ENCODE measurements around the gene CIBAR2. TPM values are rescaled to one million over a fixed set of nuclear protein-coding genes. Genes with fewer than 3 reads are reported as not detected.
"Not testable (repeated sequence)": the region's sequence is repeated elsewhere in the genome, so short reads cannot be mapped to it uniquely, and the experiment has no call there.

CIBAR2 gene
- total RNA-seq, 1 experiment from 2014 or later: not detected

DNA sequence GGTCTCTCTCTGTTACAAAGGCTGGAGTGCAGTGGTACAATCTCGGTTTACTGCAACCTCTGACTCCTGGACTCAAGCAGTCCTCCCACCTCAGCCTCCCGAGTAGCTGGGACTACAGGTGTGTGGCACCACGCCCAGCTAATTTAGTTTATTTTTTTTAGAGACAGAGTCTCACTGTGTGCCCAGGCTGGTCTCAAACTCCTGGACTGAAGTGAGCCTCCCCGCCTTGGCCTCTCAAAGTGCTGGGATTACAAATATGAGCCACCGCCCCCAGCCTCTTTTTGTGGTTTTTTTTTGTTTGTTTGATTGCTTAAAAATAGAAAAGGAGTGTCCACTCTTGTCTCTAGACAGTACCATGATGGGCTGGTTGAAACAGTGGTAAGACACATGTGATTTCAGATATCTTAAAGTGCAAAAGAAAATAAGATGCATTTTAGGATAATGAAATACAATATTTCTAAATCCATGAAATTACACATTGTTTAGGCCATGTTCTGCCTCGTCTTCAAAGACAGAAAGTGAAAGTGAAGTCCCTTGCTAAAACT is 57.3 kb downstream of the CIBAR2 start:
- Histone ChIP-seq H3K79me2 (ENCODE audit: insufficient read depth, low read length) (no peaks in the 10 kb centered on the region), H3K23me2 (ENCODE audit: insufficient read length, low read depth, low read length, poor library complexity, severe bottlenecking) (no peaks in the 10 kb centered on the region), H4K91ac (ENCODE audit: insufficient read length, low read depth, low read length) (no peak overlapping the region), H4K5ac (ENCODE audit: insufficient read length, low read depth, low read length) (no peak overlapping the region), H2AFZ (ENCODE audit: low read length) (no peak overlapping the region), H4K8ac (replicated peaks; ENCODE audit: insufficient read length, low read depth, low read length) (no peak overlapping the region), H2BK5ac (ENCODE audit: insufficient read length, low read length) (no peak overlapping the region), H3K56ac (ENCODE audit: insufficient read length, low read depth, low read length) (no peak overlapping the region), H2BK15ac (ENCODE audit: low read depth, low read length) (no peak overlapping the region), H3K79me1 (ENCODE audit: insufficient read depth, low read depth, low read length, poor library complexity, severe bottlenecking) (no peaks in the 10 kb centered on the region), H3K4me2 (ENCODE audit: insufficient read depth, insufficient read length, low read length) (no peak overlapping the region), H3K18ac (ENCODE audit: insufficient read length, low read depth, low read length) (no peak overlapping the region), H2BK120ac (ENCODE audit: low read depth, low read length, poor library complexity, severe bottlenecking) (no peak overlapping the region), H3K27me3 (ENCODE audit: insufficient read depth, low read length) (no peaks in the 10 kb centered on the region), H3K4ac (ENCODE audit: low read depth, low read length) (no peak overlapping the region), H2AK5ac (ENCODE audit: insufficient read length, low read length) (no peak overlapping the region), H3K9me3 (ENCODE audit: control insufficient read depth, low read depth, low read length) (no peaks in the 10 kb centered on the region), H3K23ac (ENCODE audit: insufficient read length, low read depth, low read length) (no peak overlapping the region), H3T11ph (ENCODE audit: low read length) (no peak overlapping the region), H2BK20ac (ENCODE audit: low read depth, low read length, poor library complexity, severe bottlenecking) (no peak overlapping the region), H3K9ac (ENCODE audit: extremely low read depth, insufficient read length, low read length) (no peak overlapping the region), H3K4me1 (ENCODE audit: insufficient read depth, low read length) (no peaks in the 10 kb centered on the region), H3K27ac (ENCODE audit: insufficient read length, low read depth, low read length) (no peak overlapping the region), H3K14ac (ENCODE audit: insufficient read depth, low read length) (no peak overlapping the region), H4K20me1 (ENCODE audit: control insufficient read depth, insufficient read depth, insufficient read length) (no peaks in the 10 kb centered on the region), H2BK12ac (ENCODE audit: insufficient read length, low read depth, low read length) (no peak overlapping the region)
- Mint-ChIP-seq H3K9me3 (no peaks in the 10 kb centered on the region), H3K36me3 (ENCODE audit: insufficient read depth in 1 of 3, low read depth in 3 of 3) (no peaks in the 10 kb centered on the region; a peak in 1 of 7 replicates), H3K27ac (no peak overlapping the region), H3K4me1 (peaks cover 11 to 22% of the 10 kb centered on the region in 2 experiments), H3K27me3 (ENCODE audit: low read depth) (peaks cover 19% of the 10 kb centered on the region), H3K4me3 (no peak overlapping the region)
- TF ChIP-seq, protein P1, sequence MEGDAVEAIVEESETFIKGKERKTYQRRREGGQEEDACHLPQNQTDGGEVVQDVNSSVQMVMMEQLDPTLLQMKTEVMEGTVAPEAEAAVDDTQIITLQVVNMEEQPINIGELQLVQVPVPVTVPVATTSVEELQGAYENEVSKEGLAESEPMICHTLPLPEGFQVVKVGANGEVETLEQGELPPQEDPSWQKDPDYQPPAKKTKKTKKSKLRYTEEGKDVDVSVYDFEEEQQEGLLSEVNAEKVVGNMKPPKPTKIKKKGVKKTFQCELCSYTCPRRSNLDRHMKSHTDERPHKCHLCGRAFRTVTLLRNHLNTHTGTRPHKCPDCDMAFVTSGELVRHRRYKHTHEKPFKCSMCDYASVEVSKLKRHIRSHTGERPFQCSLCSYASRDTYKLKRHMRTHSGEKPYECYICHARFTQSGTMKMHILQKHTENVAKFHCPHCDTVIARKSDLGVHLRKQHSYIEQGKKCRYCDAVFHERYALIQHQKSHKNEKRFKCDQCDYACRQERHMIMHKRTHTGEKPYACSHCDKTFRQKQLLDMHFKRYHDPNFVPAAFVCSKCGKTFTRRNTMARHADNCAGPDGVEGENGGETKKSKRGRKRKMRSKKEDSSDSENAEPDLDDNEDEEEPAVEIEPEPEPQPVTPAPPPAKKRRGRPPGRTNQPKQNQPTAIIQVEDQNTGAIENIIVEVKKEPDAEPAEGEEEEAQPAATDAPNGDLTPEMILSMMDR (conservative IDR thresholded peaks at IDR 0.05): no peak
- WGBS (ENCODE audit: extremely low coverage, insufficient read length, low lambda C conversion rate): no CpG with 5 or more reads among the region's 6 CpGs
- no peak for DNase-seq

DNA sequence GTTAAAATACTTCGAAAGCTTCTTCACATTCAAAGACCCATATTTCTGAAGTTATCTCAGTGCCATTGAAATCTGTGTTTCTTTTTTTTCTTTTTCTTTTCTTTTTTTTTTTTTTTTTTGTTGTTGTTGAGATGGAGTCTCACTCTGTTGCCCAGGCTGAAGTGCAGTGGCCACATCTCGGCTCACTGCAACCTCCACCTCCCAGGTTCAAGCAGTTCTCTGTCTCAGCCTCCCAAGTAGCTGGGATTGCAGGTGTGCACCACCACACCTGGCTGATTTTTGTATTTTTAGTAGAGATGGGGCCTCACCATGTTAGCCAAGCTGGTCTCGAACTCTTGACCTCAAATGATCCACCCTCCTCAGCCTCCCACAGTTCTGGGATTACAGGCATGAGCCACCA is 58.0 kb downstream of the CIBAR2 start:
- H3K4me2 ChIP-seq (ENCODE audit: insufficient read depth, insufficient read length, low read length): not testable (repeated sequence)

More for the DNA sequence above, 58.0 kb downstream of the CIBAR2 start:
- H3K14ac ChIP-seq (ENCODE audit: insufficient read depth, low read length); H4K20me1 ChIP-seq (ENCODE audit: control insufficient read depth, insufficient read depth, insufficient read length); H2BK12ac ChIP-seq (ENCODE audit: insufficient read length, low read depth, low read length); H4K8ac ChIP-seq (replicated peaks; ENCODE audit: insufficient read length, low read depth, low read length); H3T11ph ChIP-seq (ENCODE audit: low read length); H3K27ac ChIP-seq (ENCODE audit: insufficient read length, low read depth, low read length); H3K9me3 Mint-ChIP-seq; H2BK5ac ChIP-seq (ENCODE audit: insufficient read length, low read length); H3K23ac ChIP-seq (ENCODE audit: insufficient read length, low read depth, low read length); H3K79me2 ChIP-seq (ENCODE audit: insufficient read depth, low read length); H3K9ac ChIP-seq (ENCODE audit: extremely low read depth, insufficient read length, low read length); H4K91ac ChIP-seq (ENCODE audit: insufficient read length, low read depth, low read length); H3K27me3 ChIP-seq (ENCODE audit: insufficient read depth, low read length); H3K4me1 ChIP-seq (ENCODE audit: insufficient read depth, low read length); H3K9me3 ChIP-seq (ENCODE audit: control insufficient read depth, low read depth, low read length); H3K79me1 ChIP-seq (ENCODE audit: insufficient read depth, low read depth, low read length, poor library complexity, severe bottlenecking); H2BK20ac ChIP-seq (ENCODE audit: low read depth, low read length, poor library complexity, severe bottlenecking); H3K4me3 Mint-ChIP-seq; H3K18ac ChIP-seq (ENCODE audit: insufficient read length, low read depth, low read length); H2BK15ac ChIP-seq (ENCODE audit: low read depth, low read length); H3K56ac ChIP-seq (ENCODE audit: insufficient read length, low read depth, low read length); DNase-seq; H2BK120ac ChIP-seq (ENCODE audit: low read depth, low read length, poor library complexity, severe bottlenecking); H2AK5ac ChIP-seq (ENCODE audit: insufficient read length, low read length); H3K36me3 Mint-ChIP-seq (ENCODE audit: insufficient read depth in 1 of 3, low read depth in 3 of 3); H3K23me2 ChIP-seq (ENCODE audit: insufficient read length, low read depth, low read length, poor library complexity, severe bottlenecking); H3K4ac ChIP-seq (ENCODE audit: low read depth, low read length); H2AFZ ChIP-seq (ENCODE audit: low read length); H4K5ac ChIP-seq (ENCODE audit: insufficient read length, low read depth, low read length); H3K27ac Mint-ChIP-seq: not testable (repeated sequence)
- WGBS (ENCODE audit: extremely low coverage, insufficient read length, low lambda C conversion rate): no CpG with 5 or more reads among the region's 3 CpGs
- Mint-ChIP-seq H3K27me3 (ENCODE audit: low read depth) (peaks cover 18% of the 10 kb centered on the region), H3K4me1 (peaks cover 11 to 22% of the 10 kb centered on the region in 2 experiments)

Data from H9 (cell line).